ENCODE measurements around the gene EFCAB6.
"Not testable (repeated sequence)": the region's sequence is repeated elsewhere in the genome, so short reads cannot be mapped to it uniquely, and the experiment has no call there.

The EFCAB6 gene

DNA sequence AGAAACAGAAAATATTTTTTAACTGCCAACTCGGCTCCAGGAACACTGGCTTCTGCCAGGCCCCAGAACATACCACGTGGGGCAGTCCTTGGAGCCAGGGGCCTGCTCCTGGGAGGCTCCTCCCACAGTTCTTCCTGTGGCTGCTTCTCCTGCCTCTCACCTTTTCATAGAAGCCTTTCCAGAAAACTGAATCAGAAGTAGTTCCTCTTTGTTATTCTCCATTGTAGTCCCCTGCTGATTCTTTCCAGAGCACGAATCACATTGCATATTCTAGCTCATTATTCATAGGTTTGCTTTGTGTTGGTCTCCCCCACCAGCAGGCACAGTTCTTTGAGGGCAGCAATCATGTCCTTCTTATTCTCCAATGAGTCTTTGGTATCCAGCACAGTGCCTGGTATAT, 106.0 kb downstream of the EFCAB6 start:
- DNase-seq, result no peak

DNA sequence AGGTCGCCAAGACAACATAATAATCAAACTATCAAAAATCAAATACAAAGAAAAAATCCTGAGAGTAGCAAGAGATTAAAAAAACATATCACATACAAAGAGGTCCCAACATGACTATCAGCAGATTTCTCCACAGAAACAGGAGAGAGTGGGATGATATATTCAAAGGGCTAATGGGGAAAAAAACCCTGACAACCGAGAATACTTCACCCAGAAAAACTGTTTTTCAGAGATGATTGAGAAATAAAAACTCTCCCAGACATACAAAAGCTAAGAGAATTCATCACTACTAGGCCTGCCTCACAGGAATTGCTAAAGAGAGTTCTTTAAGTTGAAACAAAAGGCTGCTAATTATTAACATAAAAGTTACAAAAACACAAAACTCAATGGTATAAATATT, 108.1 kb downstream of the EFCAB6 start:
- DNase-seq, result no peak

DNA sequence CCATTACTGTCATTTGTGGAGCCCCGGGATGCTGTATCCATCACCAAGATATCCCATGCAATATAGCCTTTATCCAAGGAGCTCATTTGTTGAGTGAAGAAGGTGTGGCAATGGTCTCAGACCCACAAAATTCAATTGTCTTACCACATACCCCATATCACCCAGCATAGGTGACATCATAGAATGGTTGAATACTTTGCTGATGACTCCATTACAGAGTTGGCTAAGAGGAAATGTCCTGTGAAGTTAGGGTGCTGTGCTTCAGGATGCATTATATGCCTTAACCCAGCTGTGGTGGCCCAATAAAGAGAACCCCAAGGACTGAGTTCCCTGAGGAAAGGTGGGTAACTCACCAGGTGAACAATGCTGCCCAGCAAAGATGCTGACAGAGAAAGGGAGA, 113.7 kb downstream of the EFCAB6 start:
- no peak for DNase-seq

DNA sequence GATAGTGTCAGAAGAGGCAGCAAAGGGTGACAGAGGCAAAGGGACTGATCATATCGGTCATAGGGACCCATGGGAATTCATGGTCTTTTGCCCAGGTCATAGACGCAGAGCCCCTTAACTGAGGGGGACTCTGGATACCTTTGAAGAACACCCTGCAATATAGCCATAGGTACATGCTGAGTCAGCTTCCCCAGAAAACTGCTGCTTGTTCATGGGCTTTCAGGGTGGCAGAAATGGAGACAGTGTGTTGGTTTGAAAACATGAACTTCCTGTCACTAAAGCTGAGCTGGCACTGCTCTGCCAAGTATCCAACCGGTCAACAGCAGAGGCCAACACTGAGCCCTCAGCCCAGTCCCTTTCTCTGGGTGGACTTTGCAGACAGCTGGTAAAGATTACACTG, 114.2 kb downstream of the EFCAB6 start:
- no peak for DNase-seq

DNA sequence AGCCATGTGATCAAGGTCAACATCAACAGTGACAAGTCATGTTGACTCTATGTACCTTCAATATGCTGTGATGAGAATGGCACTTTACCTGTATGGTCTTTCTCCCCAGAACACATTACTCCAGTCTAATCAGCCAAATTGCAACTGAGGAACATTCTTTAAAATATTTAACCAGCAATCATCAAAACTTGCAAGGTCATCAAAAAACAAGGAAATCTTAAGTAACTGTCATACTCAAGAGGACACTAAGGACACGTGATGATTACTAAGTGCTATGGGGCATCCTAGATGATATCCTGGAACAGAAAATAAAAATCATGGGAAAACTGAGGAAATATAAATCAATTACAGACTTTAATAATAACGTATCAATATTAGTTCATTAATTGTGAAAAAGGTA, 118.9 kb downstream of the EFCAB6 start:
- no peak for DNase-seq

DNA sequence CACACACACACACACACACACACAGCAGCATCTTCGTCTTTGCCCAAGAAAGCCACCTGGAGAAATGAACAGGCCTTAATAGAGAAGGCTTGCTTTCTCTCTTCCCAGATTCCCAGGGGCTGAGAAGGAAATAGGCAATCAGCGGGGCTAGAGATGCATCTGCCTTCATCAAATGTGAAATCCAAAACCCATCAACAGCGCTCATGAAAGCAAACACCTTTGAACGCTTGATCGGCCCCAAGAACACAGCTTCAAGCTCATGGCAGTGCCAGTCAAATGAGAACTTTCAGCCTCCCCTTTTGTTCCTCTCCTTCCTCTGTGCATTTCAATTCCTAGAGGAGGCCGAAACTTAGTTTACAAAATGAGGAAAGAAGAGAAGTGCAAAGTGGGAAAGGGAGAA, 122.7 kb downstream of the EFCAB6 start:
- peak; percentile 8 for DNase-seq

DNA sequence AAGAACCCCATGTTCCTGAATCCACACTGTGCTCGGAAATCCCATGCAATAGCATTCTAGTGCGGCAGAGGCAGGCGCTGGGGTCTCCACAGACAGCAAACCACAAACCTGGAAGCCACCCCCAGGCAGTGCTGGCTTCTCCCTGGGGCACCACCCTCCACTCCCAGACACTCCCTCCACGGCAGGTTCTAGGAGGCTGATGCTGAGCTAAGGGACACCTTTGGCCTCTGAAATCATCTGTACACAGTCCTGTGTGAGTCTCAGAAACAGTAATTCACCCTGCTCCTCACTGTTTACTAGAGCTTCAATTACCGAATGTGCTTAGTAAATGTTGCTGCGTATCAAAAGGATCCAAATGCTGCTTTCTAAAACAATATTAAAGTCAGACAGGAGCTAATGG, 129.3 kb downstream of the EFCAB6 start:
- no peak for DNase-seq

DNA sequence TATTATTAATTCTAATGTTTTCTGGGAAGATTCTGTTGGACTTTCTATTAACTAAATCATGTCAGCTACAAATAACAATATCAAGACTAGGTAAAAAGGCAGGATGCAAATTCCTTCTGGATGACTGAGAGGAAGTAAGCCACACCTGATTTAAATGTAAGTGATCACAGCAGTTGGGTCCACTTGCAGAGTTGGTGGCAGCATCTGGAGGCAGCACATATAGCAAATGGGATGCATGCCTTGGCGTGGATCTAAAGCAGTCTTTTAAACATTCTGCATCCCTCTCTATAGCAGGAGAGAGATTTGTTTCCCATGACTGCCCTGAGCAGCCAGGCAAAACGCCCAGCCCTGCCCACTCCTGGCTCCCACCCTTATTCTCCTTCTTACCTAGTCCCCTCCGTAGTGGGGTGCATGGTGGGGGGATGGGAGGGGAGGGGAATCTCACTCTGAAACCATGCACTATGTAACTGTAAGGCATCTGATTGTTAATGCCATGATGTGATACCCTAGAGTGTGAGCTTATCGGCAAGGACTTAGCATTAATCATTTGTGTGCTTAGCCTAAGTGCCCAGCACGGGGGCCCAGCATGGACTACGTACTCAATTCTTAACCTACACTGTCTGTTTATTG, 130.3 kb downstream of the EFCAB6 start:
- no peak for DNase-seq

DNA sequence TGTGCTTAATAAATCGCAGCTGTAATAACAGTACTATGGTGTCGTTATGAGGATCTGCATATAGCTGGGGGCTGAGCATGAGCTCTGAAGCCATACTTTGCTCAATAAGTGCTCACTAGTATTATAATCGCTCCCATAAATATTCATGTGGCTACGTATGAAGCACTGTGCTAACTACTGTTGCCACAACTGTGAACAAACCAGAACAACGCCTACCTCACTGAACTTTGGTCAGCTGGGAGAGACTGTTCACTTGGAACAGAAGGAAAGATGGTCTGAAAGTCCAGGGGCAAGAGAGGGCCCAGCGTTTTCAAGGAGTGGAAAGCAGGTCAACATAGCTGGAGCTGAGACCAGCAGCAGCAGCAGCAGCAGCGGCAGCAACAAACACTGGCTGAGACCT, 141.6 kb downstream of the EFCAB6 start:
- DNase-seq, result no peak

DNA sequence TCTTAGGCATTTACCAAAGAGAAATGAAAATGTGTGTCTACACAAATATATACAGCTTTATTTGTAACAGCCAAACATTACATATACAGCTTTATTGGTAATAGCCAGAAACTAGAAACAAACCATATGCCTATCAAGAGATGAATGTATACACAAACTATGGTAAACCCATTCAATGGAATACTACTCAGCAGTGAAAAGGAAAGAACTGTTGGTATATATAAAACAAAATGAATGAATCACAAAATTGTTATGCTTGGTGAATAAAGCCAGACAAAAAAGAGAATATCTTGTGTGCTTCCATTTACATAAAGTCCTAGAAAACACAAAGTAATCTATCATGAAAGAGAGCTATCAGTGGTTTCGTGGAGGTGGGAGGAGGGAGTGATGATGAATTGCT, 142.9 kb downstream of the EFCAB6 start:
- DNase-seq, result no peak

DNA sequence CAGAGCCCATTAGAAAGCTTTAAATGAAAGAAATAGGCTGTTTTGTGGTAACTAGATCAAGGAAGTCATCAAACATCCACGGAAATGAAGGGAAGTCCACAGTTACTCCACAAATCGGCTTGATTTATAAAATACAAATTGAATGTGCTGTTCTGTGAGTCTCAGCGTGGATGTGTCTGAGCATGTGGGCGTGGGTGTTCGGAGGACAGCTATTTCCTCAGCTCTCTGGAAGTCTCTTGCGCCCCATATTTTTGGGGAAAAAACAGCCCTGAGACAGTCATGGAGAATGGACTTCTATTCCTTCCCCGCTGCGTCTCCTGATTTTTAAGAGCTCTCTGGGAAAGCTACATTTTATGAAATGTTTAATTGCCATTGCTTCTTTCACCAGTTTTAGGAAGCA, 144.4 kb downstream of the EFCAB6 start:
- DNase-seq, result no peak

DNA sequence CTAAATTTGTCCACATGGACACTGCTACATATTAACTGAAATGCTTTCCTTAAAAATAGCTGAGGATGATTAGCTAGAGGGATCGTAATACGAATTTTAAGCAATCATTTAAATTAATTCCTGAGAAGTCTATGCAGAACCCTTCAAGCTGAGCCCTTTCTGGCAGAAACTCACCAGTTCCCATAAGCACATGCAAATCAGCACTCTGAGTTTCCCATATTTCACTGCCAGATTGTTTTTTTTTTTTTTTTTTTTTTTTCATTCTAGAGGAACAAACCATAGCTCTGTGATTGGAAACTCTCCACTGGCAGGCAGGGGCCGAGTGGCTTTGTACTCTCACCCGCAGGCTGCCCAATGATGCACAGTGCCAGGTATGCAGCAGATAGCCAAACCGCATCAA, 145.6 kb downstream of the EFCAB6 start:
- no peak for DNase-seq

DNA sequence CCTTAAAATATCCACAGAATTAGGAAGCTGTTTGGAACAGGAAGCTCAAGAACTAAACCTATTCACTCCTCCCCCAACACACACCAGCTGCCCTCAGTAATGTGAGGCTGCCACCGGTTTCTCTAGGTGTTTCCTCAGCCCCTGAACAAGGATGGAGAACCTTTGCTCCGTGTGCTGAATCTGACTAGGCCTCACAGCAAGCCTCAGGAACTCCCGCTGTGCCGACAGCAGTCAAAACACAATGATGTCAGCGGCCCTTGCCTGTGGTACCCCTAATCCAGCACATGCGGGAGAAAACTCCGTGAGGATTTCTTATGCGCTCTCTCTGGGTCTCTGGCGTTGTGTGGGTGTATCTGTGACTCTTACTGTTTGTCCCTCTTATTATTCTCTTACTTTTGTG, 153.3 kb downstream of the EFCAB6 start:
- no peak for DNase-seq

DNA sequence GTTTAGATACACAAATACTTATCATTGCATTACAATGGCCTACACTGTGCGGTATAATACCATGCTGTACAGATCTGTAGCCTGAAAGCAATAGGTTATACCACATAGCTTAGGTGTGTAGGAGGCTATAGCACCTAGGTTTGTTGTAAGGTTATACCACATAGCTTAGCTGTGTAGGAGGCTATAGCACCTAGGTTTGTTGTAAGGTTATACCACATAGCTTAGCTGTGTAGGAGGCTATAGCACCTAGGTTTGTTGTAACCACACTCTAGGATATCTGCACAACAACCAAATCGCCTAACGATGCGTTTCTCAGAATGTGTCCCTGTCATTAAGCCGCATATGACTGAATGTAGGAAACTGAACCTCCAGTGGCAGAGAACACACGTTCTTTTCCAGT, 155.5 kb downstream of the EFCAB6 start:
- not testable (repeated sequence) for DNase-seq

DNA sequence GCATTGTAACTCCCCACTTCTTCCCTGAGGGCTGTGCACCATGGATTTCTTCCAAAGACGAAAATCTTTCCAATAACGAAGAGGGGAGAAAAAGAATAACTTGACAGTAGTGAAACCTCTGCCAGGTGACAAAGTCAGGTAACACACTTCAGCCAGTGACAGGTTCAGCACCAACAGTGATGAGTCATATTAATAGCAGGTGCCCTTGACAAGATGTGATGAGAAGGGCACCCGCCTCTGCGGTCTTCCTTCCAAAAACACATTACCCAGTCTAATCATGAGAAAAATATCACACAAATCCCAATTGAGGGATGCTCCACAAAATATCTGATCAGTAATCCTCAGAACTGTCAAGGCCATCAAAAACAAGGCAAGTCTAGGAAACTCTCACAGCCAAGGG, 157.8 kb downstream of the EFCAB6 start:
- no peak for DNase-seq

DNA sequence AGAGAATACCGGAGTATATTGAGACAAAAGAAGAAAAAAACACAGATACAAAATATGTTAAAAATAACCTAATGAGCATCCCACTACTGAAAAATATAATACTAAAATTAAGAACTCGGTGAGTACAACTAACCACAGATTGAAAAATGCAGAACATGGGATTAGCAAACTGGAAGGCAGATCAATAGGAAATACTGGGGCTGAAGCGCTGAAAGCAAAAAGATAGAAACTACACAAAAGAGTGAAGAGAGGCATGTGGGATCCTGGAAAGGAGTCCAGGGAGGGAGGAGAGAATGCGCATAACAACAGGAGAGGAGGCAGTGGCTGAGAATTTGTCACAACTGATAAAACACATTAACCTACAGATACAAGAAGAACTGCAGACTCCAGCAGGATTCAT, 159.3 kb downstream of the EFCAB6 start:
- DNase-seq, result no peak

DNA sequence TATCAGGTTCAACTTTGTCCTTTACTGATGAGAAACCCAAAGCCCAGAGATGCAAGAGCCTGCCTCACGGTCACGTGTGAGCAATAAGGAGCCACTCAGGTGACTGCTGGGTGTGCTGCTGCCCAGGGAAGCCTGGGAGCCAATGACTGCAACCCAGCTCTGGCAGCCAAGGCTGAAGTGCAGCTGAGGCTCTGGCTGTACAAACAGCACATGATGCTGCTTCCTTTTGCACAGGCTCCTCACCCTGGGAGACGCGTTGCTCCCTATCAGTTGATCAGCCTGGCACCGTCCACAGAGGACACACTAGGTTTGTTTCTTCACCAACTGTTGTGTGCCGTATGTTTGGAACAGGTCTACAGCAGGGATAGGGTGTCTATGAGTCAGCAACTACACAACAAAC, 168.7 kb downstream of the EFCAB6 start:
- peak; percentile 8 for DNase-seq

DNA sequence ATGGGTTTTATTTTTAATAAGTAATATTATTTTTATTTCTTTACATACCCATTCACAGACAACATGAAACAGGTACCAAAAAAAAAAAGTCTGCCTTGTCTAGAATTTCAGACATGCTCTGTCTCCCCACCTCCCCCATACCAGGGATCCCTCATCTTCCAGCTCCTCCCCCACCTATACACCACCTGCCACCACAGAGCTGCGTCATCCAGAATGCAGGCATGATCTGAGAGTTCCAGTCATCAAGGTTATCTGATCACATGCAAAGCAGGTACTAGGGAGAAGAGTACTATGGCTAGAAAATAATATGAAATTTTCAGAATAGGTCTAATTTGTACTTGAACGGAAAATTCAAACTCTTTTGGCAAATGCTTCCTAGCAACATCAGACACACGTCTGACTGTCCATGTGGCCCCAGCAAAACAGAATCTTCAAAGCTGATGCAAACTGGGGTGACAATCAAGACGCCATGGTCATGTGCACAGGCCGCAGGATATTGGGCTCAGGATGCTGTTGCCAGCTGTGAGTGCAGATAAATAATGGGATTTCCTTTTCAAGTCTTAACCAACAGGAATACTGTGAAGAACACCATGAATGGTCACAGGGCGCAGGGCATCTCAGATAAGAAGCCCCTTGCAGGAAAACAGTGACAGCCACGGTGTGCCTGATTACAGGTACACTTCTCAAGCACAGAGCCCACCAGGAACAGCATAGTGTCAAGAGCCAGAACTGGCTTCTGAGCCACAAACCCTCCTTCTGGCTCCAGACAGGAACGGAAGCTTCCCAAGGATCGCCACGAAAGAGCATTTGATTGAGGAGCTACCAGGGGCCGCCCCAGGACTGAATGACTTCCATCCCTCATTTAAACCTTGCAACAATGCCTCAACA, 169.5 kb downstream of the EFCAB6 start:
- no peak for DNase-seq

DNA sequence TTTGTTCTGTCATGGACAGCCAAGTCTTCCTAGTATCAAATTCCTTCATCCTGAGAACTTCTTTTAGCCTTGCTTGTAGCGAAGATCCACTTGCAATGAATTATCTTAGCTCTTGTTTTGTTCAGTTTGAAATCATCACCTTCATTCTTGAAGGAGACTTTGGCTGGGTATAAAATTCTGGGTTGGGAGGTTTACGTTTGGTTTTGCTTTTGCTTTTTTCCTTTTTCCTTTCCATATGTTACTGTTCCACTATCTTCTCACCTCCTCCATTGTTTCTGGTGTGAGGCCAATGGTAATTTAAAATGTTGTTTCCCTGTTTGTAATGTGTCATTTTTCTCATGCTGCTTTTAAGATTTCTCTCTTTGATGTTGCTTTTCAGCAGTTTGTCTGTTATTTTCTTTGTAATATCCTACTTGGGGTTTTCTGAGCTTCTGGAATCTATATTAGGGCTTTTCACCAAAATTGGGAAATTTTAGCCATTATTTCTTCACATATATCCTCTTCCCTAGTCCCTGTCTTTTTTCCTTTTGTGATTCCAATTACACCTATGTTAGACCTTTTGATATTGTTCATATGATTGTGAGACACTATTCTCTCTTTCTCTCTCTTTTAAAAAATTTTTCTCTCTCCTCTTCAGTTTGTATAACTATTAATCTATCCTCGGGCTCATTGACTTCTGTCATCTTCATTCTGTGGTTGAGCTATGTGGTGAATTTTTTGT, 172.7 kb downstream of the EFCAB6 start:
- no peak for DNase-seq

DNA sequence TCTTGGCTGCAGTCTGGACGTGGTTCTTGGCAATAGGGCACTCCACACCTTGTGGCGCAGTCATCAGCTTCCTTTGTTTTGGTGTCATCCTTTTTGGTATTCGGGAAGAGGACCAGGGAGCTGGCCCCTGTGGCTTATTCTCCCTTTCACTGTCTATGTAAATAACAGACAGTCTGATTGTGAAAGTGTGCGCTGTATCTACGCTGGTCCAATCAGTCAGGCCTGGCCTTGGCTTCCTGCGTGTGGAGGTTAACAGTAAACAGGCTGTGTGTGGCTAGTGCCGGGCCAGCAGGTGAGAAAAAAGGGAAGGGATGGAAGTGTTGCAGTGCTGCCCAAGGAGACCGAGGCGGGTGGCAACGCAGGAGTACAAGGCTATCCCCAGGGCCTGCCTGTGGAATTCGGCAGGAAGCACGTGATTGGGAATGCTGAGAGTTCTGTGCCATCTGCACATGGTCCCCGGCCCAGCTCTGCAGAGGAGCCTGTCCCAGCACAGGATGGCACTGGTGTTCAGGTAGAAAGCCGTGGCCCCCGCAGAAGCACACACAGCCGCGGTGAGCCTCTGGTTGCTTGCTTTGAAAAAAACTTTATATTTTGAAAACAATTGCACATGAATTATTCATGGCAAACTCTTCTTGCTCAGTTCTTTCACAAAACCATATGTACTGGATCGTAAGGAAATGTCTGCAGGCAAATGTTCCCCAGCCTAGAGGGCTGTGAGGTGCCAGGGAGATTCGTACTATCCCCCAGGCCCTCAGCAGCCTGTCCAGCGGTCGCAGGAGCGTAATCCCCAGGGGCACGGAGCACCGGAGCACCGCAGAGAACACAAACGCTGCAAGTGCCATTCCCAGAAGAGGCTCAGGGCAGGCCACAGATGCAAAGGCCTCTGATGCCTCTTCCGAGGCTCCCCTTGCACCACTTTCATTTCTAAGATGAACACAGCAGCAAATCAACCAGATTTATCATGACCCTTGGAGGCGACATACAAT, 174.5 kb downstream of the EFCAB6 start:
- no peak for DNase-seq

DNA sequence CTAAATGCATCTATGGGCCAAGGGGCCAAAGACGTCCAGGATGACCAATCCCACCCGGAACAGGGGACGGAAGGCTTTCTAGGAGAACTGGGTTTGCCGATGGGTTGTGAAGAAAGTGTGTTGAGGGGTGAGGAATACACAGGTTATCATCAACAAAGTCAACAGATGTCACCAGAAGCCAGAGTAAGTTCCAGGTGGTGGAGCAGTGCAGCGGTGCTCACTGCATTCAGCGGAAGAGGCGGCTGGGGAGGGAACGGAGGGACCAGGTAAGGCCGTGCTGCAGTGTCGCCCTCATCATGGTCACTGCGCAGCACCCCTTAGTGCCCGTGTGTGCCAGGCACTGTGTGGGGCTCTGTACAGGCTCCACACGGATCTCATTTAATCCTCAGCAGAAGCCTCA, 176.0 kb downstream of the EFCAB6 start:
- DNase-seq, result no peak

DNA sequence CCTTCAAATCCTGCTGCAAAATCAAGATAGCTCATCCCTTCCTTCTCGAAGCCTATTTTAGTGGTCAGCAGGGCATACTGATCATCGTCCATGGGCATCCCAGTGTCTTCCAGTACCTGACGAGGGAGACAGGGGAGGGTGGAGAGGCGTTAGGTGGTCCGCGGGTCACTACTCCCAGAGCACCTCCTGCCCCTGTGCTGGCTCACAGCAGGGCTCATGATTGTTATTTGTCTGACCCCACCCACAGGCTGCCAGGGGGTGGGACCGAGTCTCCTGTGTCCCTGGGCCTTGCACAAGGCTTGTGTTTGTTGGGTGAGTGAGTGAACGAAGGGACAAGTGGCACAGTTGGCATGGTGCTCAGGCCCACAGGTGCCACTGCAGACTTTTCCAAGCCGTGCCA, 177.0 kb downstream of the EFCAB6 start:
- DNase-seq, result no peak

DNA sequence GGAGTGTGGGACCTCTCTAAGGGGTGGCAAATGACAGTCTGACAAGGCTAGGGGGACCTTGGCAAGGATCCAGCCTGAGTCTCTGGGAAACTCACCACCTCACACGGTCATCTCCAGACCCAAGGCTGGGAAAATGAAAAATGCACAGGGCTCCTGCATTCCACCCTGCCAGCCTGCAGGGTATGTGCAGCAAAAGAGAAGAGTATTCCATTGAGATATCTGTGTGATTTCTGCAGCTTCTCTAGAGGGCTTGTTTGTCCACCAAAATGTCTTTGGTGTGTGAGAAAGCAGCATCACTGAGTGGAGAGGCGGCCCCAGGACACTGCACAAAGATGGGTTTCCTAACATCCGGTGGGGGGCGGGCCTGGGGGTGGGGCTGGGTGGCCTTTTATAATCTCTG, 177.8 kb downstream of the EFCAB6 start:
- no peak for DNase-seq
